ENCODE measurements around the gene CNOT6.
"Not testable (repeated sequence)": the region's sequence is repeated elsewhere in the genome, so short reads cannot be mapped to it uniquely, and the experiment has no call there.

Gene CNOT6

DNA sequence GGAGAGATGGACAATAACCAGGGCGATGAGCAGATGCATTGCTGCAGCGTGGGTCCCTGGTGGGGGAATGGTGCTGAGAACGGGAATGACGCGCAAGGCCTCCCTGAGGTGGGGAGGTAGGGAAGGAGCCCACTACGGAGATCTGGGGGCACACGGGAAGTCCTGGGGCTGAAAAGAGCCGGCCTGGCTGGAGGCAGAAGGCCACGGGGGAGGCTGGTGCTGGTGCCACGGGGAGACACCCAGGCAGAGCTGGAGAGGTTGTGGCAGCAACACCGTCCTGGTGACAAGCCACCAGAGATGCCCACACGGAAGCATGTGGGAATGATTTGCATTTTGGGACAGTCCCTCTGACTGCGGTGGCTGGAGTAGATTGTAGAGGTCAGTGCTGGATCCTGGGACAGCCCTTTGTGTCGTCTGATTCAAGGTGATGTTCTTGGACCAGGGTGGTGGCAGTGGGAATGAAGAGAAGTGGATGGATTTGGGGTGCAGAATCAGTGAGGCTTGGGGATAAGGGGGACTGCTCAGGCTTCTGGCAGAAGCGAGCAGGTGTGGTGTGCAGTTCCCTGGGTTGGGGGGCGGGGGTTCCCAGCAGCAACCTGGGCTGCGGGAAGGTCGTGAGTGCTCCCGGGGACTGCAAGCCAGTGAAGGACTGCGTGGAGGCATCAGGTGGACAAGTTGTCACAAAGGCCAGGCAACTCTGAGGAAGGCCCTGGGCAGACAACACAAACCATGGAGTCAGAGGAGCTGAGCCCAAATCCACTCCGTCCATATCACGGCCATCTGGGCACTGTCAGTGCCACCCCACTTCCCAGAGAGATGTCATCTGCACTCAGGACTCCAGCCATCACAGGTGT lies 25.2 kb upstream of the CNOT6 start:
- TF ChIP-seq CTCF (IDR thresholded peaks at IDR 0.05; ENCODE audit: low read depth, low read length): no peak
- DNase-seq (ENCODE audit: extremely low read depth, low read depth): no peak

DNA sequence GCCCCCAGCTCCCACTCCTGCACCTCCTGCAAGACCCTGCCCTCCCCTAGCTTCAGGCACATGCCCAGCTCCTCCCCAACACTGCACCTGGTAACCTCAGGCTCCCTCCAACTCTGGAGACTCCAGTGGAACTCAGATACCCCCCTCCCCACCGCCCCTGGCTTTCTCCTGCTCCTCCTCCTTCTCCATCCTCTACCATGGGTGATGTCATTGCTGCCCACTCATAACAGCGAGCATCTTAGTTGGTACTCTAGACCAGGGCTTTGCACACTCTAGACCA lies 24.7 kb upstream of the CNOT6 start:
- DNase-seq (ENCODE audit: extremely low read depth, low read depth): no peak
- TF ChIP-seq CTCF (IDR thresholded peaks at IDR 0.05; ENCODE audit: low read depth, low read length): no peak

DNA sequence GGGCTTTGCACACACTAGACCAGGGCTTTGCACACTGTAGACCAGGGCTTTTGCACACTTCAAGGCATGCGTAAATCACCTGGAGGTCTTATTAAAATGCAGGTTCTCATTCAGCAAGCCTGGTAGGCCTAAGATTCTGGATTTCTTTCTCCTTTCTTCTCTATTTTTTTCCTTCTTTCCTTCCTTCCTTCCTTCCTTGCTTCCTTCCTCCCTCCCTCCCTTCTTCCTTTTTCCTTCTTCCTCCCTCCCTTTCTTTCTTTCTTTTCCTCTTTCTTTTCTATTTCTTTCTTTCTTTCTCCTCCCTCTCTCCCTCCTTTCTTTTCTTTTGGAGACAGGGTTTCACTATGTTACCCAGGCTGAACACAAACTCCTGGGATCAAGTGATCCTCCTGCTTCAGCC lies 24.3 kb upstream of the CNOT6 start:
- DNase-seq (ENCODE audit: extremely low read depth, low read depth): no peak
- no peak for TF ChIP-seq CTCF (IDR thresholded peaks at IDR 0.05; ENCODE audit: low read depth, low read length)

DNA sequence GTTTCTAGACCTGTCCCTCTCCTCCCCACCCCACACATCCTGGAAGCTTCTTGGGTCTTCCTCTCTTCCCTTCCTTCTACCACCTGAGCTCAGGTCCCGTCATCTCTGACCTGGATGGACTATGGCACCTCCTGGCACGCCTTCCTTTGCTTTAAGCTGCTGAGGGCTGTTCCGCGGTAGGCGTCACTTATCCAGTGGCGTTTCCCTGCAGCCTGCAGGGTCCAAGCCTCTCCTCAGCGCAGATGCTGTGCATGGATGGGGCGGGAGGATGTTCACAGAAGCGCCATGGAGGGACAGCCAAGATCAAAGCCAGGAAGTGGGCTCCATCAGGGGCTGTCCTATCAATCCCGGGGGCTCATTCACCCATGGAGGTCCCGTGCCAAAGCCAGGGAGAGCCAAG lies 23.8 kb upstream of the CNOT6 start:
- TF ChIP-seq CTCF (IDR thresholded peaks at IDR 0.05; ENCODE audit: low read depth, low read length): no peak
- DNase-seq (ENCODE audit: extremely low read depth, low read depth): no peak

DNA sequence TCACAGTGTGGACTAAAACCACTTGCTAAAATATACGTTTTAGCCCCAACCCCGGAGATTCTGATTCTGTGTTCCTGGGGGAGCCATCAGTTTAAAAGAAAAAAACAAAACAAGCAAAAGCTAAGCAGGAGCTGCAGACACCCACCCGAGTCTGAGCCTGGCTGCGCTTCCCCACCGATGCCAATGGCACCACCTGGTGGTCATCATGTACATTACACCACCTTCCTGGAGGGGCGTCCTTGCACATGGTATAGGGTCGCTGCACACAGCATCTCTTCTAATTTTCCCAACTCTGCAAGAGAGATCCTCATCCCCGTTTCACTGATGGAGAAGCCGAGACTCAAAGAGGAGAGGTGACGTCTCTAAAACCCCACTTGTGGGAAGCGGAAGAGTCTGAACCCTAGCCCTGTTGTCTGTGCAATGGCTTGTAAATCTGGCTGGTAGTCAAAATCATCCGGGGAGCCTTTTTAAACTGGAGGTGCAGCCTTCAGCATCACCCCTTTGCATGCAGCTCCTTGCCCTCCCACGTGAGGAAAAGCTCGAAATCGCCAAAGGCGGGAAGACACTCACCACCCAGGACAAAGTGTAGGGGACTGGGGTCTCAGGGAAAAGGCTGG lies 23.1 kb upstream of the CNOT6 start:
- DNase-seq (ENCODE audit: extremely low read depth, low read depth): peak; percentile 23
- peak; percentile 87 for TF ChIP-seq CTCF (IDR thresholded peaks at IDR 0.05; ENCODE audit: low read depth, low read length)

DNA sequence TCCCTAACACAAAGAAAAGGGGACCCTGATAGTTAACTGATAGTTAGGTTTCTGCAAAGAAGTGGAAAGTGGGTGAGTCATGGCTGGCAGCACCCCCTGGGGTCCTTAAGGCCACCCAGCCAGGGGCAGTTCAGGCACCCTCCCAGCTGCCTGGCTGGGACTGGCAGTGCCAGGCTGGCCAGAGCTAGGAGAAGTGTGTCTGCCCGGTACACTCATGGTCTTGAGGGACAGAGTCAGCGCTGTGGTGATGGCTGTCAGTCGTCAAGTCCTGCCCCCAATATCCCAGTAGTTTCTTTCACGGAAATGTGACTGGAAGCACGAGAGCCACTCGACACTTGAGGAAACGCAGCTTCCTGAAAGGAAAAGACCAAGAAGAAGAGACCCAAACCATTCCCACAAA lies 22.3 kb upstream of the CNOT6 start:
- no peak for TF ChIP-seq CTCF (IDR thresholded peaks at IDR 0.05; ENCODE audit: low read depth, low read length)
- DNase-seq (ENCODE audit: extremely low read depth, low read depth): no peak

GRCh38 chr5:180472269-180472668 lies 21.9 kb upstream of the CNOT6 start:
- DNase-seq (ENCODE audit: extremely low read depth, low read depth): no peak
- TF ChIP-seq CTCF (IDR thresholded peaks at IDR 0.05; ENCODE audit: low read depth, low read length): no peak

DNA sequence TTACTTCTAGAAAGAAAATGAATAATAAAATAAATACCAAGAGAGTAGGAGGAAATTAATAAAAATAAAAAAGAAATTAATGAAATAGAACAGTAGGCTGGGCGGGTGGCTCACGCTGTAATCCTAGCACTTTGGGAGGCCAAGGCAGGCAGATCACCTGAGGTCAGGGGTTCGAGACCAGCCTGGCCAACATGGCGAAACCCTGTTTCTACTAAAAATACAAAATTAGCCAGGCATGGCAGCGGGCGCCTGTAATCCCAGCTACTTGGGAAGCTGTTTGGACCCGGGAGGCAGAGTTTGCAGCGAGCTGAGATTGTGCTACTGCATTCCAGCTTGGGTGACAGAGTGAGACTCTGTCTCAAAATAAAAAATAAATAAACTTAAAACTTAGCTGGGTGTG lies 20.8 kb upstream of the CNOT6 start:
- not testable (repeated sequence) for DNase-seq (ENCODE audit: extremely low read depth, low read depth)
